GM21723 (cell line): ENCODE measurements around the gene MRTFB.
"Not testable (repeated sequence)": the region's sequence is repeated elsewhere in the genome, so short reads cannot be mapped to it uniquely, and the experiment has no call there.

Experiments used
- ATAC-seq: cut with Tn5 transposase; IDR thresholded peaks from one replicate; pipeline ENCODE4 v1.9.1; 2021; ENCODE audit warnings: mild to moderate bottlenecking, moderate library complexity; ENCODE audit not compliant: unreplicated experiment

Gene MRTFB

GRCh38 chr16:14104066-14104465 lies 32.9 kb downstream of the MRTFB start:
- no peak for ATAC-seq

DNA sequence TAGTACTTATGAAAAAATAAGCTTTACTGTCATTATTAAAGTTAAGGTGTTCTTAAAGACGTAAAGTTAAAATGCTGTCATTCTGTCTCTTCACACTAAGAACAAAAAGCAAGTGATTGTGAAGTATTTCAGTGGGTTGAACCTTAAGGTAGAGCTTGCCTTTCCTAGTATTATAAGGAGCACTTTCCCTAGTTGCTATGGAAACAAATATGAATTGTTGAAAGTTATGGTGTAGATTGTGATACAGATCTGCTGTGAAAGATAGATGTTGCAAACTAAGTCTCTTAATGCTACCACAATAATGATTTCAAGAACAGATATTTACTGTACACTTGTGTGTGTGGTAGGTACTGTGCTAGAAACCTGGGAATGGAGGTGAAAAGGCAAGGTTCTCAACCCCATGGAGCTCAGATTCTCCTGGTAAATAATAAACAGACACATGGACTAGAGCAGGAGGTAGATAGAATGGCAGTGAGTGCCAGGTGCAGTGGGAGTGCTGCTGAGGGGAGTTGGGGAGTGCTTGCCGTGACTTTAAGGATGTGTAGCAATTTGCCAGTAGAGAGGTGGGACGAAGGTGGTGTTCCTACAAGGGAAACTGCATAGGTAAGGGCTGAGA lies 34.7 kb downstream of the MRTFB start:
- ATAC-seq, result no peak

GRCh38 chr16:14106457-14106856 lies 35.3 kb downstream of the MRTFB start:
- no peak for ATAC-seq

DNA sequence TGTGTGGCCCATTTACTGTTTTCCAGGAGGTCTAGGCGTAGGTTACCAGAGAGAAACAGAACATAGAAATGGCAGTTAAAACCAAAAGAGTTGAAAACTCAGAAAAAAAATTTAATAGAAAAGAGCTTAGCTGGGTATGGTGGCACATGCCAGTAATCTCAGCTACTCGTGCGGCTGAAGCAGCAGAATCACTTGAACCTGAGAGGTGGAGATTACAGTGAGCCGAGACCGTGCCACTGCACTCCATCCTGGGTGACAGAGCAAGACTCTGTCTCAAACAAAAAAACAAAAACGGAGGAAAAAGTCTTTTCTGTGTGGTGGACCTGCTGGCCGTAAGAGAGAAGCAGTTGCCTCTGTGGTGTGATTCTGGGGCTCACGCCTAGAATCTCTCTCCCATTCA lies 35.8 kb downstream of the MRTFB start:
- ATAC-seq, result no peak

GRCh38 chr16:14109077-14109775 lies 38.1 kb downstream of the MRTFB start:
- no peak for ATAC-seq

- ATAC-seq, result no peak
Observed at GRCh38 chr16:14109782-14110727, 38.9 kb downstream of the MRTFB start.

DNA sequence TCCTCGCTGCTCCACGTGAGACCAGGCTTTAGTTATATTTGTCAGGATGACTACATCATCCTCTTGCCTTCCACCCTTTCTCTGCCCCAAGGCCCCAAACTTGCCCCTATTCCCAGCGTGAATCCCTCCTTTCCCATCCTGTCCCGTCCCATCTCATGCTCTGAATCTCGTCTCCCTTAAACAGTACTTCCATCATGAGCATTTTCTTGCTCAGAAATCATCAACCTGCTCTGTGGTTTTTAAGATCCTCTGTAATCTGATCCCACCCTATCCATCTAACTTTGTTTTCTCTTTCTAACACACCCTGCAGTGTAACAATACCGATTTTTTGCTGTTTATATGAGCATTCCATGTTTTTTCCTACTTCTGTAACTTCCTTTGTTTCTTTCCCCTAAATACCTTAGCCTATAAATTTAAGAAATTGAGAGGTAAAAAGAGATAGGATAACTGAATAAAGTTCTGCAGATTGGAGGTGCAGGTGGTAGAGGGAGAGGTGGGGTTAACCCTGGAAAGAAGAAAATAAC lies 39.7 kb downstream of the MRTFB start:
- ATAC-seq, result no peak

DNA sequence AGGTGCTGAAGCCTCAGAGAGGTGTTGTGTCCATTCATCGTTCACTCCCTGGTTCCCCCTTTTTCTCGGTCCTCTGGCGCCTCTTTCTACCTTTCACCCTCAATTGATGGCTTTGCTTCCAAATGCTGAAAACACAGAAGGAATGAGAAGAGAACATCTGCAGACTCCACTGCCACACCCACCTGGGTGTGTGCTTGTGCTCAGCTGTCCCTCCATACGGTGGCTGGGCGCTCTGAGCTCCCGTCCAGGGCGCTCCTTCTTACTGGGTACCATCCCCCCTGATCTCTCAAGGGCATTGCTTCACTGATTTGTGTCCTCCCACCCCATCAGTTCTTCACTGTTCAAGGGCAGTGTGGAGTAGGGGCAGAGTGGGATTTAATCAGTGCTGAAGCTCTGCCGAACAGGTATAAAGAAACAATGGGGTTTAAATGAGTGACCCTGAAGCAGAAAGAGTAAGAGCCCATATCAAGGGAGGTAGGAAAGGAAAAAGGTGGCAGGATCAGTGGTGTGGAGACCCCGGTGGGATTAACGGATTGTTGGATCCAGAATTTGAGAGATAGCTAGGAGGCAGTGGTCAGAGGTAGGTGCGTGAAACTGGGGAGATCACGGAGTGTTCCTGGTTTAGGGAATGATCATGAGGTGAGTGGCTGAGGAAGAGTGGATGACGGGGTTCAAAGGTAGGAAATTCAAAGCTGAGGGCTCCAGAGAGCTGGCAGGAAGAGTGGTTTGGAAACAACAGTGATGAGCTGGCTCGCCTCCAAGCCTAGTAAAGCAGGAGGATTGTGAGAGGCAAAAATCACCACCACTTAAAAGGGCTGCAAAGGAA lies 40.8 kb downstream of the MRTFB start:
- no peak for ATAC-seq

DNA sequence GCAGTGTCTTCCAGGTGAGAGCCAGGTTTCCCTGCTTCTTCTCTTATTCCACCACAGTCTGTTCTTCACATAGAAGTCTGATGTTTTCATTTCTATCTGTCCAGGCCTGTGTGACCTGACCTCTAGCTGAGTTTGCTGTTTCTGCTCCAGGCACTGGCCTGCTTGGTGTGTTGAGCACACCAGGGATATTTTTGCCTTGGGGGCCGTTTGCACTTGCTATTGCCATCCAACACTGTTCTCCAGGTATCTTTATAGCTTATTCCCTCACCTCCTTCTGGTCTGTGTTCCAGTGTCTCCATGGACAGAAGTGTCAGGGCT lies 41.4 kb downstream of the MRTFB start:
- ATAC-seq, result no peak

- ATAC-seq, result no peak
Observed at GRCh38 chr16:14113344-14113743, 42.2 kb downstream of the MRTFB start.

DNA sequence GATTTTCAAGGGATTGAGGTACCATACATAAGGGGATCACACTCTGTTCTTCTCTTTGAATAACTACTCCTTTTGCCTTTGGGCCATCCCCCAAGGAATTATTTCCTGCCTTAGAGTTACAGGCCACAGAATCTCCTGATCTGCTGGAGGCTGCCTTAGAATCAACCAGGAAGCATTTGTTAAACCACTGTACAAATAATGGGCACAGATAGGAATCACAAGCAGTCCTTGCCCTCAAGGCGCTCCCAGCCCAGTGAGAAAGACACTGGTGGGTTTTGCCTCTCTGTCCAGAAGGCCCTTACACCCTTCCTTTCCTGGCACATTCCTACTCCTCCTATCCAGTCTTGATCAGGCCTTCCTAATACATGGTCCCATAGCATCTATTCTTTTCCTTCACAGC lies 45.9 kb downstream of the MRTFB start:
- no peak for ATAC-seq

GRCh38 chr16:14119799-14120198 lies 48.7 kb downstream of the MRTFB start:
- no peak for ATAC-seq

- ATAC-seq, result no peak
Observed at GRCh38 chr16:14120335-14120734, 49.2 kb downstream of the MRTFB start.

GRCh38 chr16:14121142-14121541 lies 50.0 kb downstream of the MRTFB start:
- no peak for ATAC-seq

- ATAC-seq, result no peak
Observed at GRCh38 chr16:14121872-14122271, 50.8 kb downstream of the MRTFB start.

- ATAC-seq, result not testable (repeated sequence)
Observed at GRCh38 chr16:14122430-14122829, 51.3 kb downstream of the MRTFB start.

DNA sequence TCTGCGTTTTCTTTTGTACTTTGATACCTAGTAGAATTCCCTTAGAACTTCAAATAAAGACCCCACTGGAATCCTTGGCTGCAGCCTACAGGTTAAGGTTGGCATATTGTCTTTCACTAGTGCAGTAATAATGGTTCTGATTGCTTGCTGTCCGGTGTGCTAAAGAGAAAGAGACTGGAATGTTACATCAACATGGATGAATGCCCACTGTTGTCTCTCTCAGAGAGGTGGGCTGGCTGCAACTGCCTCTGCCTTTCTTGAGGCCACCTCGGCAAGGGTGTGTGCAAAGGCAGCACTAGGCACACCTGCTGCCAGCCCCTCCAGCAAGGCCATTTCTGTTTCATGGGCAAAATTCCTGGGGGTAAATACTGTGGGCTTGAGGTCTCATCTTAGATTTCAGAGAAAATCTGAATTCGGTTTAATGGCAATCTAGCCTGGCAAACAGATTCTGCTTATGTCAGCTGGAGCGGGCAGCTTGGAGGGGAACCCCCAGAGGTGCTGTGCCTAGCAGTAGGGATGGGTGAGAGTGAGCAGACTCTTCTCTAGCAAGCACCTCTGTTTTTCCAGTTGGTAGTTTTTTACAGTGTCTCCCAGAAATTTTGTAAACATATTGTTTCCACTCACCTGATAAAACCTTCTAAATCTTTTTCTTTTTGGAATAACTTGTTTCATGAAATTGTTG lies 54.0 kb downstream of the MRTFB start:
- ATAC-seq, result no peak

DNA sequence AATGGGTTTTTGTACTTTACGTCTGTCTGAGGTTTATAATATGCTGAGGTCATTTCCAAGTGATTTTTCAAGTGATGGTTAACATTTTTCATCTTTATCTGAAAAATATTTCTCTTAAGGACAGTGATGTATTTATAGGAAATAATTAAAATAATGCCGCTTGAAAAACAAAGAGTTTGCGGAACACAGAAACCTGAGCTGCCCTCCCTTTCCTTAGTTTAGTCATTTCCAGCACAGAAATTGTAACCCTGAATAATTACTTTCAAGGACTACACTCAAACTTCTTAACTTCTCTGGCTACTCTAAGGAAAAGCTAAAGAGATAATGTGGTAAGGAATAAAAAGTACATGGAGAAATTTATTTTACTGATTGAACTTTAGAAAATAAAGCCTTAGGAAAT lies 54.6 kb downstream of the MRTFB start:
- ATAC-seq, result no peak

DNA sequence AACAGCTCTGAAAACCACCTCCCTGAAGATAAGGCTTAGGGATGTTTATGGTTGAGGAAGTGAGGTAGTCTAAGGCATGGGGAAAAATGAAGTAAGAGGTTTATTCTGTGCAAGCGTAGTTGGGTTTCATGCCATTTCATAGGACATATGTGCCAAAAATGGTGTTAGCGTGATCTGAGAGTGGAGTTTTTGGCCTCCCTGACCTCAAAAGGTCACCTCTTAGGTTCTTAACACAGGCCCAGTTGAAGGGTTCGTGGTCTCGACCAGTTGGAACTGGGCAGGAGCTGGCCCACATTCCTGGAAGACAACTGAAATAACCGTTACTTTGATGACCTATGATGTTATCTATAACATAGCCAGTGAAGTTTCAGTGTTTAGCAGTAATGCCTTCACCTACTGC lies 57.0 kb downstream of the MRTFB start:
- ATAC-seq, result no peak

DNA sequence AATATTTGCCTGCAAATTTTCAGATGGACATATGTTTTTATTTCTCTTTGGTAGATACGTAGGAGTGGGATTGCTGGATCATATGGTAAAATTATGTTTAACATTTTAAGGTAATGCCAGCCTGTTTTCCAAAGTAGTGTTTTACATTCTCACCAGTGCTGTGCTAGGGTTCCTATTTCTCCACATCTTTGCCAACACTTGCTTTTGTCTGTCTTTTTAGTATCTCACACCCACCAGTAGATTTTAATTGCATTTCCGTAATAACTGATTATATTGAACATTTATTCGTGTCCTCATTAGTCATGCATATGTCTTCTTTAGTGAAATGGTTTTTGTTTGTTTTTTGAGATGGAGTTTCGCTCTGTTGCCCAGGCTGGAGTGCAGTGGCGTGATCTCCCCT lies 58.4 kb downstream of the MRTFB start:
- ATAC-seq, result no peak
